HG03442 (cell line): ENCODE measurements around the gene PTPN1.

Experiments
- ATAC-seq: cut with Tn5 transposase; IDR thresholded peaks from one replicate; pipeline ENCODE4 v1.9.1; 2021; ENCODE audit warnings: mild to moderate bottlenecking, moderate library complexity; ENCODE audit not compliant: unreplicated experiment

The PTPN1 gene

DNA sequence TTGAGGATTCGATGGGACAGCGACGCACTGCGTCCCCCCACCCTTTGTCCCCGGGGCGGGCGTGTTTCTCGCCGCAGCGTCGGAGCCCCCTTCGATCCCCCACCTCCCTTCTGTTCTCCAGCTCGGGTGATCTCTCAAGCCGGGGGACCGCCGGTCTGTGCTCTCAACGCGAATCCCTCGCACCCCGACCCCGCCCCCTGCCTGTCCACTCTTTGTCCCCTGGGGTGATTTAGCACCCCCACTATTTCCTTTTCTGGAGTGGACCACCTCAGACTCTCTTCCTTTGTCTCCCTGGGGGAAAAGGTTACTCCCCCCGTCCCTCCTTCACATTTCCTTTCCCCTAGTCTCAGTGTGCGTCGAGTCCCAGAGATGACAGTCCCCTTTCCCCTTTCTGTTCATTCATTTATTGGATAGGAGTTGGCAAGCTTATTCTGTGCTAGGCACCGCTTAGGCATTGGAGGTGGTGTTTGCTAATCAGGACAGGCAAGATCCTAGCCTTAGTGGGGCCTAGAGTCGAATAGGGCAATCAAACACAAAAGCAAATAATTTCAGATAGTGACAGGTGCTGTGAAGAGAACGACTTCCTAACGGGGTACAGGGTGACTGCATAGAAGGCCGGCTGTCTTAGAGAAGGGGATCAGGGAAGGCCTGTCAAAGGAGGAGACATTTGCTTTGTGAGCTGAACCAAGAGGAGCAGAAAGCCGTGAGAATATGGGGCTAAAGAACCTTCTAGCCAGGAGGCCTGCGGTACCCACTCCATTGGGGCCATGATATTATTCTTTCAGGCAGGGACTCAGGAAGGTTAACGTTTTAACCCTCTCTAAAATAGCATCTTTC lies 741 bp downstream of the PTPN1 start:
- no peak for ATAC-seq

DNA sequence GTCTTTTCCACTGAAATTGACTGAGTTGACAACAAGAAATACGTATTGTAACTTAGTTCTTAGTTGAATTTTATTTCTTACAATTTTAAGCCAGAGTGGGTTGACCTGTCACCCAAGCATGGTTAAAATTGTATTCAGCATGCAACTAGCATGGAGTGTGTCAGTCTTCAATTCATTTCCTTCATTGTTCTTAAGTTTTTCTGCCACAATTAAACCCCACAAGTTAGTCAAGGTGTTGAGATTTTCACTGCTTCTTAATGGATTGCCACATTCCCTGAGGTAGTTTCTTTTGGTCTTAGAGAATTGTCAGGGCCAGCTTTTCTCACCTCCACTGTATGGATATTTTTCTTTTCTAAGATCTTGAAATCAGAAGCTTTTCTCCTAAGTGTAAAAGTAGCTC lies 2.1 kb downstream of the PTPN1 start:
- ATAC-seq = no peak

DNA sequence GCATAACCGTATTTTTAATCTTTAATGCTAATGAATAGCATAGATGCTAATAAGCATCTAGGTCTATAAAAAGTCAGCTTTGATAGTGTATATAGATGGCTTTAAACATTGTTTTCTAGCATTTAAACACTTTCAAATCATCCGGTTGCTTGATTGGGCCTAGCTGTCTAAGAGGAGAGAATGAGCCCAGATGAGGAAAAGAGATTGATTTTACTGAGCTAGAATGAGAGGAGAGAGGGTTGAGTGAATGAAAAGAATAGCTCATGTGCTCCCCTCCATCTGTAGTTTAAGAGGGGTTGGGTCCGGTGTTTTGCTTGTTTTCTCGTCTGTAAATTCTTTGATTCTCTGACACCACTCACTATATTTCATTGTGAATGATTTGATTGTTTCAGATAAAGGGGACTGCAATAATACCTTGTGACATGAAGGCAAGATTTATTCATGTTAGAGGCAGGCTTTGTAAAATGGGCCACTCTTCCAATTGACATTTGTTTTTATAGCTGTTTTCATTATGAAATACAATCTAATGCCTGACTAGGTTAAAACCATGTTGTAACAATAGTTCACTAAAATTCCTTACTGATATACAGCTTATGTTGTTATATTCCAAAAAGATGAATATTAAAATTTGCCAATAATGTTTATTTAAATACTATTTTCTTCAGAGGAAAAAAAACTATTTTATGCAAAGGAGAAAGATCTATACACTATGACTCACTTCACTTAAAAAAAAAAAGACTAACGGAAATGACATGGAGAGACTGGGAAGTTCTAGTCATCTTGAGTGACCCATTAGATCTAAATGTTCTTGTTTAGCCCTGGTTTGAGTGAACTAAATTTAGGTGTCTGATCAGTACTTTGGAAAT lies 3.2 kb downstream of the PTPN1 start:
- no peak for ATAC-seq

DNA sequence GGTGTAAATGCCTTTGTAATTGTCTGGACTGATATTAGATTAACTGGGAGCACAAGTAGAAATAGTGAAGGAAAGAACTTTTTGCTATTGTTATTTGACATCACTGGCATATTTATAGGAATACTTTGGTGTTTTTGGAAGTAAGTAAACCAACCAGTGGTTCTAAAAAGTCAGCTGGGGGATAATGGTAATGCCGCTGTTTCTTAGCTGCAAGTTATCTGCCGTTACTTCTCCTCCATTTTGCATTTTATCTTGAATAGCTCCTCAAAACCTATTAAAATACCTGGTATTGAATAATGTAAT lies 3.8 kb downstream of the PTPN1 start:
- no peak for ATAC-seq

DNA sequence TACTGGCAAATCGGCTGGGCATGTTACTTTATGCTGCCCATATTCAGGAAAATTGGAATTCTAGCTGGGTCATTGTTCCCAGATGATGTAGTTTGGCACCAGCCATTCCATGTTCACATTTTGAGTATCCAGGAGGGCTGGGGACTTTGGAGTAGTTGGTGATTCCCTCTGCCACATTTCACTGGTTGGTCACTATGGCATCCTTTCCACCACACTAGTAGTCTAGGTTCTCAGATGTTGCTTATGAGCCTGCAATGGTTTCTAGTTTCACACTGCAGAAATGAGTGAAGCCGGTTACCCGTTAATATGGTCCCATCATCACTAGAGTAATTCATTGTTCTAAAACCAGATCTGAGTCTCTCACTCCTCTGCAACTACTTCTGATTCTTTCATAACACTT lies 4.6 kb downstream of the PTPN1 start:
- ATAC-seq = no peak

DNA sequence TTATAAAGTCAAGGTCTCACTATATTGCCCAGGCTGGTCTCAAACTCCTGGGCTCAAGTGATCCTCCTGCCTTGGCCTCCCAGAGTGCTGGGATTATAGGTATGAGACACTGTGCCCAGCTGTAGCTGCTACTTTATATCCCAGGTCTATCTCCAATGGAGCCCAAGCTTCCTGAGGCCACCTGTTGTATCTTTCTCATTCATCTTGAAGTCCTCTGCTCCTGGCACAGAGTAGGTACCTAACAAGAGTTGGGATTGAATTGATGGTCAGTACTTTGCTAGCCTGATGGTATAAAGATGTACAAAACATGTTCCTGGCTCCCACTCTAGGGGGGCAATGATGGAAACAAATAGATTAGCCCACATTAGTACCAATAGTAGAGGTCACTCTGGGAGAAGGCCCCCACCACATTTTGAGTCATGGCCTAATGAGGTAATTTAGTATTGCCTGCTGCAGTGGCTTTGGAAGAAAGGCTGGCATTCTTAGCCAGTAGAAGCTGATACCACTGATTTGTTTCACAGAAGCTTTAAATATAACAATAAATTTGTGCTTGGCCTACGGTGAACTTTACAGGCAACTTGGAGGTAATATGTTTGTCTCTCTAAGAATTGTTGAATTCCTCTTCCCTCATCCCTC lies 5.4 kb downstream of the PTPN1 start:
- no peak for ATAC-seq

DNA sequence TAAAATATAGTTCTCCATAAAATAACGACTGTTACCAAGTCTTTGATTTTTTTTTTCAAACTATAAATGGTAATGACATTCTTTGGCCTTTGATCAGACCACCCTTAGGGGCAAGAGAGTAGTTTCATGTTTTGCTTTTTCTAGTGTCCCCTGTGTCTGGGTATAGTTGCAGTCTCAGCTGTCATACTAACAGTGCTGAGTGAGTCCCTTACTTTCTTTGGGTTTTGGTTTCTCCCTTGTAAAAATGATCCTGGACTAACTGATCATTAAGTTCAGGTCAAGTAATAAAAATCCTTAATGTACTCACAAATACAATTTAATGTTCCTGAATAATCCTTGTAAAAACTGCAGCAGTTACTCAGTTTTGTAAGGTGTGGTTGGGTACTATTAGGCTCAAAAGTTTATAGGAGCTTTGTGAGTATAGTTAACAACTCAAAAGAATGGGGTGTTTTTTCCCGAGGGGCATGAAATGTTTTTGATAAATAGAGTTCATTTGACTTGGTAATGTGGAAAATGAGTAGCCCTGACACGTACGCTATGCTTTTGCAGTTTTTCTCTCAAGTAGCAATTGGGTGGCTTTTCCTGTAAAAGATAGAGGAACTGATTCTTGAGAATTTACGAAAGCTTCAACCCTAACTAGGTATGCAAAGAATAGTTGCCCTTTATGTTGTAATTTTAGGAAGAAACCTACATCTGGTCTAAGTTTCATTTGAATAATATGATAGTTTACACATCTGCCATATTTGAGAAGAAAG lies 6.2 kb downstream of the PTPN1 start:
- peak; percentile 37 for ATAC-seq

DNA sequence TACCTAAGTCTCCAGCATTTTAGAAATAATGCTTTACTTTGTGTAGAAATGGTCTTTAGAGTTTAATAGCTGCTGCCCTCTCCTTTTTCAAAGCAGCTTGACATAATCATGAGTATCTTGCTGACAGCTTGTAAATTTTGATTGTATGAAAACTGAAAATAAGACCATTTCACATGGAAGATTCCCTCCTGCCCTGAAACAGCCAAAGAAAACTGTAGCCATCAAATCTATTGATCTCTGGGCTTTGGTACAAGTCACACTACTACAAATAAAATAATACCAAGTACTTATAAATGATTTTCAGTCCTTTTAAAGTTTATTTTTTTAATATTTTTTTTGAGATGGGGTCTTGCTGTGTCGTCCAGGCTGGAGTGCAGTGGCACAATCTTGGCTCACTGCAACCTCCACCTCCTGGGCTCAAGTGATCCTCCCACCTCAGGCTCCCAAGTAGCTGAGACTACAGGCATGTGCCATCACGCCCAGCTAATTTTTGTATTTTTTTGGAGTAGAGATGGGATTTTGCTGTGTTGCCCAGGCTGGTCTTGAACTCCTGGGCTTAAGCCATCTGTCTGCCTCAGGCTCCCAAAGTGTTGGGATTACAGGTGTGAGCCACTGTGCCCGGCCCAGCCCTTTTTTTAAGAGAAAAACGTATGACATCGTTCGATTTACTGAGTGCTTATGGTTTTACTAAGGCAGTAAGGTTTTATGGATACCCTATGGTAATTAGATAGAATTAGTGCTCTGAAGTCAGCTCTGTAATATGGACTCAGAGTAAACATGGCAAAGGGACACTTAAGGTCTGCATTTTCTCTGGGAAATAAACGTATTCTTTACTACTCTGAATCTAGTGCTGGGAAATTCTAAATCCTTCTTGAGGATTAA lies 7.0 kb downstream of the PTPN1 start:
- ATAC-seq = no peak

DNA sequence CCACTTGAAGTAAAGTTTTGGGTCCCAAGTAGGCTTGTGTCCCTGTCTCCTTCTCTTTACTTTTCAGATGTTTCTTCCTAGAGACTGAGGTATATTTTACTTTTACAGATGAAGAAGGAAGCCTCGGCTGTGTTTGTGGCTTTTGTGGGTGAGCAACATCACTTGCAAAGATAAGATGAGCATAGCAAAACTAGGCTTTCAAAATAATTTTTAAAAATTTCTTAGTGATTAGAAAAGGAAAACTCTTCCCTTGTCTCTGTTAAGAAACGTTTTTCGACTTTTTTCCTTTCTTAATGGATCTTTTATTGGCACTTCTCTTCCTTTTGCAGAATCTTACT lies 7.6 kb downstream of the PTPN1 start:
- no peak for ATAC-seq

DNA sequence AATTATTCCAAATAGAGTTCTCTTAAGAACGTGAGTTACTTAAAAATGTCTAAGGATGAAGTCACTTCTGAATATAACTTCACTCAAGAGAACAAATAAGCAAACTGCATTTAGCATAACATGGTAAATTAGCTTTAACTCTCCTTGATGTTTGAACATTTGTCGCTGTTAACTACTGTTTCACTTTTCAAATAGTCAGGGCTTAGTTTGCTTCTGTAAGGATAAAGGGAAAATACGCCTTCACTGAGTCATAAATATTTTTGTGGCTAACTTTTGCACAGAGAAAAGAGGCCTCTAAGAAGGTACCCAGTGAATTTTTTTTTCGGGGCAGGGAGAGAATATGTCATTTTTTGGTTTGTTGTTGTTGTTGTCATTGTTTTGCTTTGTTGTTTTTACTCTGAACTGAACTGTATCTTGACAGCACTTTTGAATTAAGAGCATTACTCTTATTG lies 8.1 kb downstream of the PTPN1 start:
- no peak for ATAC-seq

DNA sequence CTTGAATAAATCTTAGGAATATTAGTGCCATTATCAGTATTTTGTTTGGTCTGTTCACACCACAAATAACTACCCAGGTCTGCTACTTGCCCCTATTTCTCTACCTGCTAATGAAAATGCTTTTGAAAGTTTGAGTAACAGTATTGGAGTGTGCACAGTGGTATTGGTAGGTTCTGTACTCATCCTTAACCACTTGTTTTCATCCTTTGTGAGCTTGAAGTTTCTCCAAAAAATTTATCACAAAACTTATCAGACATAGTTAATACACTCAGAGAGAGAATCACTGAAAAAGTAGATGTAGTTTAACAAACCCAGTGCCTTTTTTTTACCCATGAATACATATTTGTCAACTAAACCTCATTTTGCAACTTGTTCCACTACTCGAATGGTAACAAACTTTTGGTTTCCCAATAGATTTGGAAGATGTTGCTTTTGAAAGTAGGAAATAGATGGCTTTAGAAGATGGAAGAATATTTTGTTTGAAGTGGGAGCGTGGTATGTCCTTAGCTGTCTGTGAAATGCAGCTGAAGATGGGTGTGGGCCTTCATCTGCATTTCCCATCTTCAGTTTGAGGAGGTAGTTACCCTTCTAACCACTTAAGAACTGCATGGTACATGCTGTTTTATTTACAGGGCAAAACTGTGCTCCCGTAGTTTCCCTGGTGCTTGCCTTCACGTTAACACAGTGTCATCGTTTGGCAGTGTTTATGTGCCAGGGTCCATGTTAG lies 9.0 kb downstream of the PTPN1 start:
- ATAC-seq = no peak

DNA sequence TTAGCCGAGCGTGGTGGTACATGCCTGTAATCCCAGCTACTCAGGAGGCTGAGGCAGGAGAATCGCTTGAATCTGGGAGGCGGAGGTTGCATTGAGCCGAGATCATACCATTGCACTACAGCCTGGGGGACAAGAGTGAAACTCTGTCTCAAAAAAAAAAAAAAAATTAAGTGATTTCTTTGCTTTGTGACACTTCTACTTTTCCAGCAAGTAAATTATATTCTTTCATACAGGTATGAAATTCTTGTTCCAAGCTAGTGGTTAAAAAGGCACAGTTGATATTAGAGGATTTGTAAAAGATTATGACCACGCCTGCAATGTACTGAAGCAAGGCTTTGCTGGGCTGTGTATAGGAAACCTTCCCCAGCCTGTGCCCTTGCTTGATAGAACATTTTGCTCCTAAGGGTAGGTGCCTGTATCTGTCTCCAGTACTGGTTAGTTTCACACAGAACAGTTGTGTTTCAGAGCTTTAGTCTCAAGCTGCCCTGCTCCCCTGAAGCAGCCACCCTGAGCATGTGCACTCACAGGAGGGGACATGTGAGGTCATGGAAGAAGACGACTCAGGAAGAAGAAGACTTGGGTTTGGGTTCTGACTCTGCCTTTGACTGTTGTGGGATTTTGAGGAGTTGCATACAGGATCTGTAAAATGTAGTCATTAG lies 10.2 kb downstream of the PTPN1 start:
- ATAC-seq = no peak

DNA sequence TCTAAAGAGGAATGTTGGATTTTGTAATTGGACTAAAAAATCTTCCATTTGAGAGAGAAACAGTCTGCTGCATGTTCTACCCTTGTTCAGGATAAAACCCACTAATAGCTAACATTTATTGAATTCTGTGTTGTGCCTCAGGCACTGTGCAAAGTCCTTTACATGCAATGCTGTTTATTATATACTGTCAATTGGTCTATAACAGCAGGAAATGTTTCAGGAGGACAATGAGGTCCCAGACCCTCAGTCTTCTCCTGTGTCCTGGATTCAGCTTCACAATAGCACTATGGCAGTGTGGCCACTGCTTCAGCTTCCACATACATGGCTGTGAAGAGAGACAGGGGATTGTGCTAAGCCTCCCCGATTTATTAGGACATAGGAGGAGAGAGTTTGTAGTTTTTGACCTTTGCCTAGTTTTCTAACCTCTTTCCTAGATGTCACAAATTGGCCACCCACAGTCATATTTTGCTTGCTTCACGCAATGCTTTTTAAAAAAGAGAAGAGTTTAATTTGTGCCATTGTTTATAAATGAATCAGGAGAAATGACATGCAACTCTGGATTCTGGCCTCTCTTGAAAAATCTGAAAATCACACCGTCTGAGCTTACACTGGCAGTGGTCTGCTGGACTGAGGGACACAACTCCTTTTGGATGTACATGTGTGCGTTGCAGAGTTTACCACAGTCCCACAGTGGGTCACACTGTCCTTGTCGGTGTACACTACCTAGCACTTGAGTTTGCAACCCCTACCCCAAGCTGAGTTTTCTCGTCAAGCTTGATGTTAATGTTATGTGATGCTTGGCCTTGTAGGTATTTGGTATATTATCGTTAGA lies 11.3 kb downstream of the PTPN1 start:
- no peak for ATAC-seq

DNA sequence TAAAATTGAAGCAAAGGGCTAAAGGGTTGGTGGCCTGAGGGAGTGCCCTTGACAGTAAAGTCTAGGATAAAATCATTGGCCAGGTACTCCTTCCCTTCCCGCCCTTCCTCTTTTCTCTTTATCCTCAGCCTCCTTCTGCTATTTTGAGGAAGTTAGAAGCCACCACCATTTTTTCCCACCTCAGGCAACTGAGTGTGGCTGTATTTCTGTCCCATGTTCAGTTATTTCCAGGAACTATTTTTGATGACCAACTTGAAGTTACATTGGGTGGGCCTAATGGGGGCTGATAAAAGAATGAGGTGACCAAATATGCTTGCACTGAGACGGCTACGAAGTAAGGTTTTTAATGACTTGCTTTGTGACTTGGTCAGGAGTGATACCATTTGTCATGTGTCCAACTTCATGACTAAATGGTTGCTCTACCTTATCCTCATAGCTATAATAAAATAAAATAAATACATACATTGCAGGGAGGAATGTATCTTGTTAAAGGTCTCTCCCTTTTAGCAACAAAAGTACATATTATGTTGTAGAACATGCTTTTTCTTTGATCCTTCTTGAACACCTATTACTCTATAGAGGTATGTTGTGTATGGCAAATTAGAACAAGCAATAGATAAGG lies 12.0 kb downstream of the PTPN1 start:
- ATAC-seq = no peak

DNA sequence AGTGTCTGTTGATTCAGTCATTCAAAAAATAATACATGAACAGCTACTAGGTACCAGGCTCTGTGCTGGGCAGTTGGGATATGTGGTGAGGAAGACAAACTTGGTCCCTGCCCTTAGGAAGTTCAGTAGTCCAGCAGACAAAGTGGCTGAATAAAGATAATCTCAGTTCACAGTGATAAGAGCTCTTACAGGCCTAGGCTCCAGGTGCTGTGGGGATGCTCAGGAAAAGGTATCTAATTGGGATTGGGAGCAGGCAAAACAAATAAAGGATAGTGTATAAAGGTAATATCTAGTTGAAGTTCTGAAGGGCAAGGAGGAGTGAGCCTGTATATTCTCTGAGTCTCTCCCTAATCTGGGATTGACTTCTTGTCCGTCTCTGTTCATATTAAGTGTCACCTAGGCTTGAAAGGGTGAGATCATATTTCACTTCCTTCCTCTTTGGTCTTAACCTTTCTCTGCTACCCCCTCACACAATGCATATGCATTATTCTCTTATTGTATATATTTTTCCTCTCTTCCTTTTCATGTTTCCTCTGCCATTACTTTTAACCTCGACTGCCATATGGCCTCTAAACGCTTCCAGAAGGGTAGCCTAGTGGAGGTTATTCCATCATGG lies 13.5 kb downstream of the PTPN1 start:
- no peak for ATAC-seq

DNA sequence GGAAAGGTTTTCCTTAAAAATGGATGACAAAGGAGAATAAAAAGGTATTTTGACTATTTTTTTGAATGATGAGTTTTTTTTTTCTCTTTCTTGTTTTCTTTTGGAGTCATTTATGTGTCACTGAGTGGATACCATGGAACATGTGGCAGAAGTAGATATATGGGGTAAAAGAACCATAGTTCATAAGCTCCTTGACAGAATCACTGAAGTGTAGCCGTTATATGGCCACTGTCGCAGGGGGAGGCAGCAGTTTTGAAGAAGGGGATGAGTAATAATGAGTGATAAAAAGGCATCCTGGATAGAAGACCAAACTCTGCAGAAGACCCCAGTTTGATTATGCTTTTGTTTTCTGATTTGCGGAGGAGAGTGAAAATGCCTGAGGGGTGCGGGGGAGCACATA lies 15.5 kb downstream of the PTPN1 start:
- no peak for ATAC-seq

DNA sequence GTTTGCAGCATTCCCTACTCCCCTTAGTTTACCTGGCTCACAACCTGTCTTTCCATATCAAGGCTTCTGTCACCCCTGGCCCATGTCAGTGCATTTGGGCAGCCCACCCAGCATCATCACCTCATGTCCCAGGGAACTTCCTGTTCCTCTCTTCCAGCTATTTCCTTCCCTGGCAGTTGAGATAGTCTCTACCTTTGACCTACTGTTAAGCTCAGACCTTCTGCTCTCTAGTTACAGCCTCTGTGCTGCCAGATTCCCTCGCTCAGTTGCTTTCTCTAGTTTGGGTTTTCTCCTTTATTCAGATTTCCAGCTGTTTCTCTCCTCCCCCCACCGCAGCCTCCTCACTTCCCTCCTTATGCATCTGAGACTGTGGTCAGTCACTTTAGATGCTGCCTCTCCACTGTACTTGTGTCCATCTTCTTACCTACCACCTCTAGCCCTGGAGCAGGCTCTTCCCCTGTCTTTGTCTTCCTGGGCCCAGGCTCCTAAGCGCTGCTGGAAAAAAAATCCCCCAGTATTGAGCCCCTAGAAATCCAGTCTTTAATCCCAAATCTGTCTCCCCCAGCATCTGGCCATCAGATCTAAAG lies 16.3 kb downstream of the PTPN1 start:
- no peak for ATAC-seq
